Measurements from ENCODE around the gene L3MBTL3. TPM values are rescaled to one million over a fixed set of nuclear protein-coding genes. Genes with fewer than 3 reads are reported as not detected.

Gene L3MBTL3
- total and polyA plus RNA-seq, 12 donors: 0.77 to 4.0 (median 2.3) TPM

DNA sequence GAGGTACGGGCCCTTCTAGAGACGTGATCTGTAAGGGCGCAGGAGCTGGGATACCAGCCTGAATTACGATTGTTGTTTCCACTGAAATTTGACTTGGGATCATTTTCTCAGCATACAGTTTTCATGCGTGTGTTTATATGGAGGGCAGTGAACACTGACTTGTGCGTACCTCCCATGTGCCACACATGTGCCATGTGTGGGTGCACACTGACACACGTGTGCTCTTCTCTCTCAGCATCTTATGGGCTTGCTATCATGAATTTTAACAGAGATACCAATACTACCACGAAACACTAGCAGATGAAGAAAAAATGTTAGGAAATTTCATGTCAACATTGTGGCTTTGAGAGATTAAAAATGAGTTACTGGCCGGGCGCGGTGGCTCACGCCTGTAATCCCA lies 39.1 kb downstream of the L3MBTL3 start:
- no peak for ATAC-seq
- DNase-seq: no peak
- Histone ChIP-seq H3K4me3 (no peak overlapping the region), H3K36me3 (peaks cover 0 to 84% (median 4%) of the 10 kb centered on the region in 9 donors), H3K27ac (no peak overlapping the region), H3K27me3 (no peaks in the 10 kb centered on the region), H3K9me3 (no peaks in the 10 kb centered on the region), H3K4me1 (no peaks in the 10 kb centered on the region)
- intact Hi-C loops (cut with DNase I): no loop called here
- WGBS, 2 donors: 98% methylated on average over 12 of the region's 12 CpGs
- TF ChIP-seq, protein P1, sequence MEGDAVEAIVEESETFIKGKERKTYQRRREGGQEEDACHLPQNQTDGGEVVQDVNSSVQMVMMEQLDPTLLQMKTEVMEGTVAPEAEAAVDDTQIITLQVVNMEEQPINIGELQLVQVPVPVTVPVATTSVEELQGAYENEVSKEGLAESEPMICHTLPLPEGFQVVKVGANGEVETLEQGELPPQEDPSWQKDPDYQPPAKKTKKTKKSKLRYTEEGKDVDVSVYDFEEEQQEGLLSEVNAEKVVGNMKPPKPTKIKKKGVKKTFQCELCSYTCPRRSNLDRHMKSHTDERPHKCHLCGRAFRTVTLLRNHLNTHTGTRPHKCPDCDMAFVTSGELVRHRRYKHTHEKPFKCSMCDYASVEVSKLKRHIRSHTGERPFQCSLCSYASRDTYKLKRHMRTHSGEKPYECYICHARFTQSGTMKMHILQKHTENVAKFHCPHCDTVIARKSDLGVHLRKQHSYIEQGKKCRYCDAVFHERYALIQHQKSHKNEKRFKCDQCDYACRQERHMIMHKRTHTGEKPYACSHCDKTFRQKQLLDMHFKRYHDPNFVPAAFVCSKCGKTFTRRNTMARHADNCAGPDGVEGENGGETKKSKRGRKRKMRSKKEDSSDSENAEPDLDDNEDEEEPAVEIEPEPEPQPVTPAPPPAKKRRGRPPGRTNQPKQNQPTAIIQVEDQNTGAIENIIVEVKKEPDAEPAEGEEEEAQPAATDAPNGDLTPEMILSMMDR (IDR thresholded peaks at IDR 0.05): no peak

DNA sequence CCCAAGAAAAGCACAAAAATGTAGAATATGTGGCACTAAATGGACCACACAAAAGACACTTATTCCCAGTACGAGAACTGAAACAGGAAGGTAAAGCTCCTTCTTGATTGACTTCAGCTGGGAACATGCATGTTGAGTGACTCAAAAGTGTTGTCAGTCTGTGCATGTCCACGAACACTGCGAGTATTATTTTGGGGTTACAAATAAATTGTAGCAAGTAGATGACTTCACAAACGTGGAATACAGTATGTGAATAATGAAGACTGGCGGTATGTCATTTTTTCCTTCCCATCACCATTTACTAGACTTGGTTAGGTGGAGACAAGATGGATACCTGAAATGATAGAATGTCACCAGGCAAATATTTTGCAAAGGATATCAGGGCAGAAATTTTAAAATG lies 45.4 kb downstream of the L3MBTL3 start:
- TF ChIP-seq, protein P1 (IDR thresholded peaks at IDR 0.05): no peak
- H3K27ac ChIP-seq: no peak overlapping the region
- no peak for DNase-seq
- no peaks in the 10 kb centered on the region for H3K9me3 ChIP-seq
- H3K4me1 ChIP-seq: no peaks in the 10 kb centered on the region
- H3K27me3 ChIP-seq: no peaks in the 10 kb centered on the region
- 88 to 91% methylated on average over 5 of the region's 5 CpGs for WGBS, 2 donors
- no peak for ATAC-seq
- peaks cover 0 to 77% (median 10%) of the 10 kb centered on the region in 9 donors for H3K36me3 ChIP-seq
- intact Hi-C loops (cut with DNase I): no loop called here
- no peak overlapping the region for H3K4me3 ChIP-seq

DNA sequence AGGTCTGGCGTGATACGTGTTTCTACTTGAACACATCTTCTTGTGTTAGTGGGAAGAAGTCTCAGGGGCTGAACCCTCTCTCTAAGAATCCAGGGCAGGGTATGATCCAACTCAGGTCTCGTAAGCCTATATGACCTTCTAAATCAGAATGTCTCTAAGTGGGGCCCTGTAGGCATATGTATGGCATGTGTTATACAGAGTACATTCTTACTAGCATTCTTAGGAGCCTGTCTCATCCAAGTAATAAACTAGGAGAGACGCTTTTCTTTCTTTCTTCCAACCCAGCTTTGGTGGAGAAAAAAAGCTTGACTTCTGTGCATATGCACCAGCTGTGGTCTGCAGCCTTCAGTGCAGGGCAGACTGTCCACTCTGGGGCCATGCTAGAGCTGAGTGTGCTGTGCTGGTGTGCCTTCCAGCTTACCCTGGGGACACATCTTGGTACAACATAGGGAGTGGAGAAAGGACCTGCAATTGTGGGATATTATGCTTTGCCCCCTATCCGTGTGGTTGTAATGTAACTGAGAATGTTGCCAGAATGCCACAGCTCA lies 47.3 kb downstream of the L3MBTL3 start:
- Histone ChIP-seq H3K9me3 (no peaks in the 10 kb centered on the region), H3K4me3 (no peak overlapping the region), H3K36me3 (peaks cover 0 to 61% (median 10%) of the 10 kb centered on the region in 9 donors), H3K27me3 (no peaks in the 10 kb centered on the region), H3K27ac (no peak overlapping the region), H3K4me1 (no peaks in the 10 kb centered on the region)
- ATAC-seq (no peak), DNase-seq (no peak)
- TF ChIP-seq, protein P1 (IDR thresholded peaks at IDR 0.05): no peak
- 95 to 99% methylated on average over 5 of the region's 5 CpGs for WGBS, 2 donors
- intact Hi-C loops (cut with DNase I): no loop called here

DNA sequence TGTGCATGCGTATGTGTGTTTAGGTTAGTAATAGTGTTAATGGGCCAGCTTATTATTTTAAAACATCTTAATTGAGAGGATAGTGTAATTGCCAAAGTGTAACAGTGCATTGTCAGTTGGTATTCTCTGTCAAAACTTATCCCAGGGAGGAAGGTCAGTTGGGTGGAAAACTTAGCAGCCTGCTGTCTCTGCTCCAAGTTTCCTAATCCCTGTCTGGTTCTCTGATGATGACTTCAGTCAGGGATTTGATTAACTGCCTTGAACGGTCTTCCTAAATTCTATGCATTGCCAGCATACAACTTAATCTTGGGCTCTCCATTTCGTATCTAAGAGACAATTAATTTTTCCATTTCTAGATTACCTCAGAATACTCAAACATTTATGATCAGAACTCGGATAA lies 51.1 kb downstream of the L3MBTL3 start:
- Histone ChIP-seq H3K27ac (no peak overlapping the region), H3K9me3 (no peaks in the 10 kb centered on the region), H3K4me3 (no peak overlapping the region), H3K27me3 (no peaks in the 10 kb centered on the region), H3K36me3 (peaks cover 0 to 44% (median 10%) of the 10 kb centered on the region in 9 donors), H3K4me1 (no peaks in the 10 kb centered on the region)
- WGBS, 2 donors: 72 to 73% methylated on average over 4 of the region's 4 CpGs
- intact Hi-C loops (cut with DNase I): no loop called here
- DNase-seq: no peak
- no peak for ATAC-seq
- TF ChIP-seq, protein P1 (IDR thresholded peaks at IDR 0.05): no peak
